ENCODE results near the gene WNT5B. TPM values are rescaled to one million over a fixed set of nuclear protein-coding genes. Genes with fewer than 3 reads are reported as not detected.

The WNT5B gene
- total and polyA plus RNA-seq, 9 of the 15 experiments (the other 6 are each of a cell fraction or from before 2014, with no cell fraction given), result 0.42 to 16.8 (median 5.4) TPM

DNA sequence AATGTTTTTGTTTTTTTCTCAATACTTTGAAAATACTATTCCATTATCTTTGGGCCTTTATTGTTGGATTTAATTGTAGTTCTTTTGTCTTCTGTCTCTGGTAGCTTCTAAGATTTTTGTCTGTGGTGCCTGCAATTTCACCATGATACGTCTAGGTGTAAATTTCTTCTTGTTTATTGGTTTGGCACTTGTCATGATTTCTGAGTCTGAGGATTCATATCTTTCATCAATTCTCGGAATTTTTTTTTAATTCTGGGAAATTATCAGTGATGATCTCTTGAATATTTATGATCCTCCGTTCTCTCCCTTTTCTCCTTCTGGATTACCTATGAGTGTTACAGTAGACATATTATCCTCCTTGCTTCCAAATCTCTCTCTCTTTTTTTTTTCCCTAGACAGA lies 47.0 kb downstream of the WNT5B start:
- intact Hi-C loops (cut with micrococcal nuclease), result no loop called here
- Histone ChIP-seq H3K4me2 (ENCODE audit: insufficient read depth, low read length) (no peak overlapping the region), H2AFZ (ENCODE audit: low read depth, low read length) (no peak overlapping the region), H3K9me1 (ENCODE audit: control insufficient read depth, insufficient read depth, low read length) (no peaks in the 10 kb centered on the region), H3K27ac (ENCODE audit: extremely low read depth, low read depth, low read length) (no peak overlapping the region), H3K4me3 (no peak overlapping the region), H3K9me3 (replicated peaks; ENCODE audit: control insufficient read depth, insufficient read depth, low read depth, low read length) (no peaks in the 10 kb centered on the region), H3K79me2 (ENCODE audit: control insufficient read depth, insufficient read depth, low read length) (no peaks in the 10 kb centered on the region), H3K4me1 (replicated peaks in 1 of 2; ENCODE audit: control insufficient read depth in 2 of 2, insufficient read depth in 2 of 2, low read length in 2 of 2) (no peaks in the 10 kb centered on the region), H4K20me1 (replicated peaks; ENCODE audit: control insufficient read depth, insufficient read depth, low read length) (no peaks in the 10 kb centered on the region), H3K36me3 (ENCODE audit: control insufficient read depth, insufficient read depth, low read length) (no peaks in the 10 kb centered on the region), H3K9ac (ENCODE audit: insufficient read depth in 1 of 2, low read depth in 2 of 2, low read length in 2 of 2) (no peak overlapping the region), H3K27me3 (ENCODE audit: control insufficient read depth in 2 of 2, insufficient read depth in 2 of 2, low read length in 2 of 2) (no peaks in the 10 kb centered on the region)
- POLR2A ChIA-PET, result interaction anchor here (1.1 kb wide), 1 partner anchor 18 kb away, joined by 3 read pairs; no protein-coding TSS in a partner anchor
- 57% methylated on average over 3 of the region's 3 CpGs for WGBS (ENCODE audit: insufficient coverage, low coverage, missing lambda C conversion rate)
- in situ Hi-C loops (cut with MboI), result no loop called here
- DNase-seq (ENCODE audit: extremely low read depth in 1 of 4, low spot score in 3 of 4) (no peak), FAIRE-seq (no peak), ATAC-seq (no peak)
- no TSS peak for BruUV-seq (replicated peaks)
- TF ChIP-seq GTF2F1 (IDR thresholded peaks at IDR 0.05; ENCODE audit: low read depth, low read length), result no peak
- no peak for TF ChIP-seq MYBL2 (IDR thresholded peaks at IDR 0.05; ENCODE audit: low read depth)
- TF ChIP-seq MYBL2 (CRISPR knock-in tag; IDR thresholded peaks at IDR 0.05; ENCODE audit: borderline replicate concordance), result no peak
- TF ChIP-seq SPI1 (IDR thresholded peaks at IDR 0.05; ENCODE audit: borderline replicate concordance, low read depth, low read length), result no peak
- TF ChIP-seq MEF2D (tag; conservative IDR thresholded peaks at IDR 0.05; ENCODE audit: low read depth), result no peak
- no peak for TF ChIP-seq FOXK1 (CRISPR knock-in tag; IDR thresholded peaks at IDR 0.05; ENCODE audit: borderline replicate concordance)
- no peak for TF ChIP-seq MYNN (IDR thresholded peaks at IDR 0.05)
- TF ChIP-seq MYNN (CRISPR knock-in tag; IDR thresholded peaks at IDR 0.05), result no peak
- no peak for TF ChIP-seq ZNF444 (CRISPR knock-in tag; IDR thresholded peaks at IDR 0.05)
- TF ChIP-seq SIX5 (IDR thresholded peaks at IDR 0.05; ENCODE audit: borderline replicate concordance in 1 of 2, insufficient read depth in 1 of 2, low read depth in 1 of 2, low read length in 2 of 2), result no peak
- TF ChIP-seq, protein P1, sequence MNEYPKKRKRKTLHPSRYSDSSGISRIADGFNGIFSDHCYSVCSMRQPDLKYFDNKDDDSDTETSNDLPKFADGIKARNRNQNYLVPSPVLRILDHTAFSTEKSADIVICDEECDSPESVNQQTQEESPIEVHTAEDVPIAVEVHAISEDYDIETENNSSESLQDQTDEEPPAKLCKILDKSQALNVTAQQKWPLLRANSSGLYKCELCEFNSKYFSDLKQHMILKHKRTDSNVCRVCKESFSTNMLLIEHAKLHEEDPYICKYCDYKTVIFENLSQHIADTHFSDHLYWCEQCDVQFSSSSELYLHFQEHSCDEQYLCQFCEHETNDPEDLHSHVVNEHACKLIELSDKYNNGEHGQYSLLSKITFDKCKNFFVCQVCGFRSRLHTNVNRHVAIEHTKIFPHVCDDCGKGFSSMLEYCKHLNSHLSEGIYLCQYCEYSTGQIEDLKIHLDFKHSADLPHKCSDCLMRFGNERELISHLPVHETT (CRISPR knock-in tag; conservative IDR thresholded peaks at IDR 0.05 in 1 of 2, IDR thresholded peaks at IDR 0.05 in 1 of 2), result no peak
- CTCF ChIA-PET (ENCODE audit: low intra/inter-chr PET ratio), result no interaction called here

Measured in K562 (cell line).